Measurements from ENCODE around the gene TNRC6C. TPM values are rescaled to one million over a fixed set of nuclear protein-coding genes. Genes with fewer than 3 reads are reported as not detected.

The TNRC6C gene
- total RNA-seq, 1 donor from 2014 or later = 27.0 TPM

DNA sequence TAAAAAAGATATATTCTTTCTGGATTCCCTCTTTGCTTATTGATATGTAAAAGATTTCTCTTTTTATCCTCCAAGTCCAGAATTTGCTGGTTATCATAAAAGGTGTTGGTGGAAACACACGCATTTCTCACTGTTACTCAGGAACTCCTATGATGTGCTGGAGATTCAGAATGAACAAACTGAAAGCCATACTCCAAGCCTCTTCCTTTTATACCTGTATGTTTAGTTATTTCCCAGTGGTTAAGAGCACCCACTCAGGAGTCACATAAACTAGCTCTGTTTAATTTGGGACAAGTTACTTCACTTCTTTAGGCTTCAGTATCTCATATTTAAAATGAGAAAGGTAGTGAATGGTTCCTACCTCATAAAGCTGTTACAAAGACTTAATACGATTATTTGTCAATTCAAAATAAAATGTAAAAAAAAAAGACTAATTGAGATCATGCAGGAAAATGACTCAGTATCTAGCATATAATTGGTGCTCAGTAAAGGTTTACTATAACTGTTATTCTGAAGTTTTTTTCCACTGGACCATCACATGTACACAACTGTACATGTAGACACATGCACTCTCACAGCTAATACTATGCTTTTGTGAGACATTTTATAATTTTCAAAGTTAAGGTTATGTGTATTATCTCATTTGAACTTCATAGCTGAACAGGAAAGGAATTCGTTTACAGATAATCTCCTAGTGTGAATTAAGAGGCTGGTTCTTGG lies 47.1 kb downstream of the TNRC6C start:
- Mint-ChIP-seq H3K27ac (no peak overlapping the region), H3K4me1 (peaks cover 11% of the 10 kb centered on the region), H3K4me3 (no peak overlapping the region), H3K9me3 (peaks cover 6% of the 10 kb centered on the region), H3K27me3 (ENCODE audit: low read depth) (no peaks in the 10 kb centered on the region), H3K36me3 (peaks cover 2% of the 10 kb centered on the region)
- TF ChIP-seq, protein P1, sequence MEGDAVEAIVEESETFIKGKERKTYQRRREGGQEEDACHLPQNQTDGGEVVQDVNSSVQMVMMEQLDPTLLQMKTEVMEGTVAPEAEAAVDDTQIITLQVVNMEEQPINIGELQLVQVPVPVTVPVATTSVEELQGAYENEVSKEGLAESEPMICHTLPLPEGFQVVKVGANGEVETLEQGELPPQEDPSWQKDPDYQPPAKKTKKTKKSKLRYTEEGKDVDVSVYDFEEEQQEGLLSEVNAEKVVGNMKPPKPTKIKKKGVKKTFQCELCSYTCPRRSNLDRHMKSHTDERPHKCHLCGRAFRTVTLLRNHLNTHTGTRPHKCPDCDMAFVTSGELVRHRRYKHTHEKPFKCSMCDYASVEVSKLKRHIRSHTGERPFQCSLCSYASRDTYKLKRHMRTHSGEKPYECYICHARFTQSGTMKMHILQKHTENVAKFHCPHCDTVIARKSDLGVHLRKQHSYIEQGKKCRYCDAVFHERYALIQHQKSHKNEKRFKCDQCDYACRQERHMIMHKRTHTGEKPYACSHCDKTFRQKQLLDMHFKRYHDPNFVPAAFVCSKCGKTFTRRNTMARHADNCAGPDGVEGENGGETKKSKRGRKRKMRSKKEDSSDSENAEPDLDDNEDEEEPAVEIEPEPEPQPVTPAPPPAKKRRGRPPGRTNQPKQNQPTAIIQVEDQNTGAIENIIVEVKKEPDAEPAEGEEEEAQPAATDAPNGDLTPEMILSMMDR (IDR thresholded peaks at IDR 0.05; ENCODE audit: unreplicated experiment) = no peak
- no peak for DNase-seq (ENCODE audit: low spot score in 2 of 2, unreplicated experiment in 2 of 2)

DNA sequence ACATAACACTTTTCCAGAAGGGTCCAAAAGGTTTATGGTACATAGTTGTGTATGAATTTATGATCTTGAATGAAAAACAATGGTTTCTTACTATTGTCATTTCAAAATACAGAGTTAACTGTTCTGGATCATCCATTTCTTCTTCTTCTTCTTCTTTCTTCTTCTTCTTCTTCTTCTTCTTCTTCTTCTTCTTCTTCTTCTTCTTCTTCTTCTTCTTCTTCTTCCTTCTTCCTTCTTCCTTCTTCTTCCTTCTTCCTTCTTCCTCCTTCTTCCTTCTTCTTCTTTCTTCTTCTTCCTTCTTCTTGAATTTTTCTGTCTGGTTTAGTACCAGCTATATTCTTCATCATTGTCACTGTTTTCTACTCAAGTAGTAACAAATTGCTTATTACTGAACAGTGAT lies 47.8 kb downstream of the TNRC6C start:
- TF ChIP-seq, protein P1 (IDR thresholded peaks at IDR 0.05; ENCODE audit: unreplicated experiment) = no peak
- Mint-ChIP-seq H3K36me3 (peaks cover 2% of the 10 kb centered on the region), H3K27ac (no peak overlapping the region), H3K27me3 (ENCODE audit: low read depth) (no peaks in the 10 kb centered on the region), H3K4me1 (peaks cover 4% of the 10 kb centered on the region), H3K9me3 (peaks cover 6% of the 10 kb centered on the region), H3K4me3 (no peak overlapping the region)
- DNase-seq (ENCODE audit: low spot score in 2 of 2, unreplicated experiment in 2 of 2) = no peak

DNA sequence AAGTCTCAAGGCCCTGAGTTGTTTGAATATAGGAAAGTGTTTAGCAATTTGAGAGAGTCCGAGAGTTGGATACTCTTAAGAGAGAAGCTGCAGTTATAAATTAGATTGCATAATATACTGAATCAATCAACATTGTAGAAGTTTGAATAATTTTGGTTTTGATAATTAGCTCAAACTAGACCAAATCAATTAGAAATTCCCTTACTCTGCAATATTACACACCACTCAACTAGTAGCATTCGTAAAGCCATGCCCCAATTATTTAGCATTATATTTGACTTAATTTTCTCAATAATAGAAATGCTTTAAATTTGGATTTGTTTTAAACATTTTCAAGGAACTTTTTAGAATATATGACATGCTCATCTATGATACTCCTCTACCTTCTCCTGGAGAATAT lies 49.1 kb downstream of the TNRC6C start:
- H3K9me3 Mint-ChIP-seq = peaks cover 6% of the 10 kb centered on the region
- no peak overlapping the region for H3K4me3 Mint-ChIP-seq
- H3K36me3 Mint-ChIP-seq = peaks cover 2% of the 10 kb centered on the region
- H3K4me1 Mint-ChIP-seq = no peaks in the 10 kb centered on the region
- H3K27ac Mint-ChIP-seq = no peak overlapping the region
- no peak for DNase-seq (ENCODE audit: low spot score in 2 of 2, unreplicated experiment in 2 of 2)
- TF ChIP-seq, protein P1 (IDR thresholded peaks at IDR 0.05; ENCODE audit: unreplicated experiment) = no peak
- H3K27me3 Mint-ChIP-seq (ENCODE audit: low read depth) = no peaks in the 10 kb centered on the region

DNA sequence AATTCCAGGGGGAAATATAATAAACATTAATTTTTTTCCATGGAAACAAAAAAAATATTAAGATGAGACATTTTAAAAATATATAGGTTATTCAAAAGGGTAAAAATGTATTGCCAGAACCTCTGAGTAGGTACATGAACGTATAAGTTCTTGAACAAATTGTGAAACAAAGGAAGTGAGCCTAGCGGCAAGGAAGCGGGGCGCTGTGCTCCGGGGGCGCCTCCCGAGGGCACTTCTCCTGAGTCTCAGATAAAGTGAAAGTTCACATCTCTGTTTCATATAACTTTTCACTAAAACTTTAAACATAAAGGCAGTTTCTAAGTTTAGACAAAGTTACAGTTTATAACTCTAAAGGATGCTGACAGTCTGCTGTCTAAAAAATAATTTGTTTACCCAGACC lies 52.3 kb downstream of the TNRC6C start:
- TF ChIP-seq, protein P1 (IDR thresholded peaks at IDR 0.05; ENCODE audit: unreplicated experiment) = no peak
- Mint-ChIP-seq H3K36me3 (peaks cover 2% of the 10 kb centered on the region), H3K27me3 (ENCODE audit: low read depth) (no peaks in the 10 kb centered on the region), H3K4me3 (no peak overlapping the region), H3K27ac (no peak overlapping the region), H3K9me3 (no peaks in the 10 kb centered on the region), H3K4me1 (no peaks in the 10 kb centered on the region)
- no peak for DNase-seq (ENCODE audit: low spot score in 2 of 2, unreplicated experiment in 2 of 2)

DNA sequence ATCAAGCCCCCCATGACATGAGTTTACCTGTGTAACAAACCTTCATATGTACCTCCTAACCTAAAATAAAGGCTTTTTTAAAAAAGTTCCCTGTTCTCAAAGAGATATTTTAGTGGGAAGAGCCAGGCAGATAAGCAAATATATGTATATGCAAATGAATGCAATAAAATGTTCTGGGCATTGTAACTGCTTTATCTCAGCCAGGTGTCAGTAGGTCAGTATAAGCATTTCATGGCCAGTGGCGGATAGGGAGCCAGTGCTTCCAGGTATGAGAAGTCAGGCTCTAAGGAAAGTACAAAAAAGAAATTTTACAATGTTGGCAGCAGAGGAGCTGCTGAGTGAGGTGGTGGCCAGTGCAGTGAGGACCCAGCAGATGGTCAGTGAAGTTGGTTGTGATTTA lies 53.9 kb downstream of the TNRC6C start:
- Mint-ChIP-seq H3K4me1 (no peaks in the 10 kb centered on the region), H3K9me3 (no peaks in the 10 kb centered on the region), H3K36me3 (no peaks in the 10 kb centered on the region), H3K27me3 (ENCODE audit: low read depth) (no peaks in the 10 kb centered on the region), H3K27ac (no peak overlapping the region), H3K4me3 (no peak overlapping the region)
- TF ChIP-seq, protein P1 (IDR thresholded peaks at IDR 0.05; ENCODE audit: unreplicated experiment) = no peak
- no peak for DNase-seq (ENCODE audit: low spot score in 2 of 2, unreplicated experiment in 2 of 2)
